Measurements from ENCODE around the gene MARCHF2. TPM values are rescaled to one million over a fixed set of nuclear protein-coding genes. Genes with fewer than 3 reads are reported as not detected.

The MARCHF2 gene
- total RNA-seq, 1 donor from 2014 or later: 30.9 TPM

- TF ChIP-seq CTCF (IDR thresholded peaks at IDR 0.05; ENCODE audit: insufficient read depth, low read depth, low read length): no peak
- no peak for TF ChIP-seq EZH2 (IDR thresholded peaks at IDR 0.05; ENCODE audit: insufficient read depth, low read length)
Observed at GRCh38 chr19:8451377-8451776, 38.3 kb downstream of the MARCHF2 start.

GRCh38 chr19:8451885-8452284 lies 38.8 kb downstream of the MARCHF2 start:
- no peak overlapping the region for H3K9ac ChIP-seq (ENCODE audit: low read length)
- peak overlapping the region; percentile 2 for H3K27ac ChIP-seq (ENCODE audit: low read depth, low read length)
- H3K4me3 ChIP-seq (ENCODE audit: insufficient read depth, low read depth, low read length): no peak overlapping the region
- H3K9me3 ChIP-seq (ENCODE audit: insufficient read depth, low read depth, low read length): no peaks in the 10 kb centered on the region
- FAIRE-seq (no peak), DNase-seq (ENCODE audit: low read depth) (peak; percentile 77)
- peaks cover 12% of the 10 kb centered on the region for H3K4me1 ChIP-seq (ENCODE audit: insufficient read depth, low read length)
- peak overlapping the region; percentile 85 for H3K27ac Mint-ChIP-seq (ENCODE audit: unreplicated experiment)
- peak overlapping the region; percentile 57 for H3K4me2 ChIP-seq (ENCODE audit: low read length)
- peak overlapping the region; percentile 76 for H3K4me3 Mint-ChIP-seq (ENCODE audit: unreplicated experiment)
- H4K20me1 ChIP-seq (ENCODE audit: insufficient read depth, low read length): peaks cover 94% of the 10 kb centered on the region
- H3K27me3 Mint-ChIP-seq (ENCODE audit: low read depth, unreplicated experiment): no peaks in the 10 kb centered on the region
- no peaks in the 10 kb centered on the region for H3K9me3 Mint-ChIP-seq (ENCODE audit: unreplicated experiment)
- peaks cover 54% of the 10 kb centered on the region for H3K4me1 Mint-ChIP-seq (ENCODE audit: low read depth, unreplicated experiment)
- TF ChIP-seq EZH2 (IDR thresholded peaks at IDR 0.05; ENCODE audit: insufficient read depth, low read length): no peak
- TF ChIP-seq CTCF (IDR thresholded peaks at IDR 0.05; ENCODE audit: insufficient read depth, low read depth, low read length): no peak
- H2AFZ ChIP-seq (ENCODE audit: low read depth, low read length): no peak overlapping the region
- no peaks in the 10 kb centered on the region for H3K27me3 ChIP-seq (ENCODE audit: insufficient read depth, low read length)
- peaks cover 98% of the 10 kb centered on the region for H3K79me2 ChIP-seq (ENCODE audit: insufficient read depth, low read length)
- peaks cover 7% of the 10 kb centered on the region for H3K36me3 Mint-ChIP-seq (ENCODE audit: low read depth, unreplicated experiment)
- H3K36me3 ChIP-seq (ENCODE audit: insufficient read depth, low read length): peaks cover 16% of the 10 kb centered on the region

More at GRCh38 chr19:8451377-8451776, 38.3 kb downstream of the MARCHF2 start:
- peak overlapping the region; percentile 2 for H3K27ac ChIP-seq (ENCODE audit: low read depth, low read length)
- peaks cover 98% of the 10 kb centered on the region for H3K79me2 ChIP-seq (ENCODE audit: insufficient read depth, low read length)
- Mint-ChIP-seq H3K4me3 (ENCODE audit: unreplicated experiment) (peak overlapping the region; percentile 76), H3K4me1 (ENCODE audit: low read depth, unreplicated experiment) (peaks cover 54% of the 10 kb centered on the region), H3K27ac (ENCODE audit: unreplicated experiment) (peak overlapping the region; percentile 85), H3K27me3 (ENCODE audit: low read depth, unreplicated experiment) (no peaks in the 10 kb centered on the region), H3K9me3 (ENCODE audit: unreplicated experiment) (no peaks in the 10 kb centered on the region), H3K36me3 (ENCODE audit: low read depth, unreplicated experiment) (peaks cover 2% of the 10 kb centered on the region)
- peak overlapping the region; percentile 57 for H3K4me2 ChIP-seq (ENCODE audit: low read length)
- no peak for DNase-seq (ENCODE audit: low read depth)
- H3K9ac ChIP-seq (ENCODE audit: low read length): no peak overlapping the region
- no peaks in the 10 kb centered on the region for H3K27me3 ChIP-seq (ENCODE audit: insufficient read depth, low read length)
- no peak overlapping the region for H2AFZ ChIP-seq (ENCODE audit: low read depth, low read length)
- H3K9me3 ChIP-seq (ENCODE audit: insufficient read depth, low read depth, low read length): no peaks in the 10 kb centered on the region
- peaks cover 16% of the 10 kb centered on the region for H3K36me3 ChIP-seq (ENCODE audit: insufficient read depth, low read length)
- peaks cover 94% of the 10 kb centered on the region for H4K20me1 ChIP-seq (ENCODE audit: insufficient read depth, low read length)
- no peak for FAIRE-seq
- peaks cover 17% of the 10 kb centered on the region for H3K4me1 ChIP-seq (ENCODE audit: insufficient read depth, low read length)
- H3K4me3 ChIP-seq (ENCODE audit: insufficient read depth, low read depth, low read length): no peak overlapping the region

- H3K9me3 ChIP-seq (ENCODE audit: insufficient read depth, low read depth, low read length): no peaks in the 10 kb centered on the region
- no peaks in the 10 kb centered on the region for H3K27me3 ChIP-seq (ENCODE audit: insufficient read depth, low read length)
- H3K27ac ChIP-seq (ENCODE audit: low read depth, low read length): no peak overlapping the region
- no peak overlapping the region for H3K4me3 ChIP-seq (ENCODE audit: insufficient read depth, low read depth, low read length)
- H4K20me1 ChIP-seq (ENCODE audit: insufficient read depth, low read length): peaks cover 94% of the 10 kb centered on the region
- Mint-ChIP-seq H3K9me3 (ENCODE audit: unreplicated experiment) (no peaks in the 10 kb centered on the region), H3K4me1 (ENCODE audit: low read depth, unreplicated experiment) (peaks cover 52% of the 10 kb centered on the region), H3K36me3 (ENCODE audit: low read depth, unreplicated experiment) (peaks cover 9% of the 10 kb centered on the region), H3K27me3 (ENCODE audit: low read depth, unreplicated experiment) (no peaks in the 10 kb centered on the region), H3K27ac (ENCODE audit: unreplicated experiment) (no peak overlapping the region), H3K4me3 (ENCODE audit: unreplicated experiment) (peak overlapping the region; percentile 51)
- no peak overlapping the region for H3K9ac ChIP-seq (ENCODE audit: low read length)
- no peak overlapping the region for H2AFZ ChIP-seq (ENCODE audit: low read depth, low read length)
- H3K4me1 ChIP-seq (ENCODE audit: insufficient read depth, low read length): peaks cover 17% of the 10 kb centered on the region
- DNase-seq (ENCODE audit: low read depth) (no peak), FAIRE-seq (no peak)
- TF ChIP-seq CTCF (IDR thresholded peaks at IDR 0.05; ENCODE audit: insufficient read depth, low read depth, low read length): no peak
- TF ChIP-seq EZH2 (IDR thresholded peaks at IDR 0.05; ENCODE audit: insufficient read depth, low read length): no peak
- H3K4me2 ChIP-seq (ENCODE audit: low read length): peak overlapping the region; percentile 57
- H3K79me2 ChIP-seq (ENCODE audit: insufficient read depth, low read length): peaks cover 98% of the 10 kb centered on the region
- H3K36me3 ChIP-seq (ENCODE audit: insufficient read depth, low read length): peaks cover 18% of the 10 kb centered on the region
Observed at GRCh38 chr19:8452446-8453123, 39.5 kb downstream of the MARCHF2 start.

Measured in astrocyte (in vitro differentiated cells and primary cell).